Ishikawa (cell line): ENCODE results near the gene NOL12.

Experiments
- CEBPB ChIP-seq: IDR thresholded peaks from 2 replicates; pipeline ENCODE4 v1.6.1; 2012
- EP300 ChIP-seq: IDR thresholded peaks from 2 replicates; pipeline ENCODE4 v1.6.1; 2012; ENCODE audit warnings: borderline replicate concordance
- FOXM1 ChIP-seq: IDR thresholded peaks from 2 replicates; pipeline ENCODE4 v1.6.1; 2012; ENCODE audit warnings: low read depth, borderline replicate concordance
- NFIC ChIP-seq: IDR thresholded peaks from 2 replicates; pipeline ENCODE4 v1.6.1; 2012
- TAF1 ChIP-seq: IDR thresholded peaks from 2 replicates; pipeline ENCODE4 v1.6.1; 2012; ENCODE audit warnings: low read depth, mild to moderate bottlenecking
- USF1 ChIP-seq: IDR thresholded peaks from 2 replicates; pipeline ENCODE4 v1.6.1; 2012
- TF ChIP-seq, protein P1 (sequence below): IDR thresholded peaks from 2 replicates; pipeline ENCODE4 v1.6.1; 2012

DNA sequence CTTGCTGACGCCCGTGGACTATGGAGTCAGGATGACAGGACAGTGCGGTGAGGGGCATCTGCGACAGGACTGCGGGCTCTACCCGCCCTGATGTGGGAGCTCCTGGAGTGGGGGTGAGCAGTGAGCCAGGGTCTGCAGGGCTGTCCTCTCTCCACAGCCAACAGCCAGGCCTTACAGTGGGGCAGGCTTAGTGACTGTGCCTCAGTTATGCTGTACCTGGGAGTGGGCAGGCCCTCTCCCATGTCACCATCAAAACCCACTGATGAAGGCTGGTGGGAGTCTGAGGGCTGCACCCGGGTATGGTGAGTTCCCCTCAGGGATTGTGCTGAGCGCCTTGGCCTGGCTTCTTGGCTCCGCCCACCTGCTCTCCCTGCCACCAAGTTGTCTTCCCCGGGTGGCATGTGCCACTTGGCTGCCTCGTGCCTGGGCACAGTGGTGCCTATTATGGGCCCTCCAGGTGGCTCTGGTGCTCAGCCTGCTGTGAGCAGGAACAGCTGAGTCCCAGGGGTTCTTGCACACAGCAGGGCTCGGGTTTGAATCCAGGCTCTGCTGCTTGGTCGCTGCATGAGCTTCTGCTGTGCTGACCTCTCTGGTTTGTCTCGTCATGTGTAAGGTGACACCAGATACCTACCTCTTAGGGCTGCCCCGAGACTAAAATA lies 6.6 kb downstream of the NOL12 start:
- TF ChIP-seq USF1 (no peak), EP300 (no peak), TAF1 (no peak), NFIC (no peak), CEBPB (no peak), FOXM1 (no peak)
- TF ChIP-seq, protein P1, sequence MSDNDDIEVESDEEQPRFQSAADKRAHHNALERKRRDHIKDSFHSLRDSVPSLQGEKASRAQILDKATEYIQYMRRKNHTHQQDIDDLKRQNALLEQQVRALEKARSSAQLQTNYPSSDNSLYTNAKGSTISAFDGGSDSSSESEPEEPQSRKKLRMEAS, result no peak
